ENCODE results near the gene NLRP5.
"Not testable (repeated sequence)": the region's sequence is repeated elsewhere in the genome, so short reads cannot be mapped to it uniquely, and the experiment has no call there.

The NLRP5 gene

DNA sequence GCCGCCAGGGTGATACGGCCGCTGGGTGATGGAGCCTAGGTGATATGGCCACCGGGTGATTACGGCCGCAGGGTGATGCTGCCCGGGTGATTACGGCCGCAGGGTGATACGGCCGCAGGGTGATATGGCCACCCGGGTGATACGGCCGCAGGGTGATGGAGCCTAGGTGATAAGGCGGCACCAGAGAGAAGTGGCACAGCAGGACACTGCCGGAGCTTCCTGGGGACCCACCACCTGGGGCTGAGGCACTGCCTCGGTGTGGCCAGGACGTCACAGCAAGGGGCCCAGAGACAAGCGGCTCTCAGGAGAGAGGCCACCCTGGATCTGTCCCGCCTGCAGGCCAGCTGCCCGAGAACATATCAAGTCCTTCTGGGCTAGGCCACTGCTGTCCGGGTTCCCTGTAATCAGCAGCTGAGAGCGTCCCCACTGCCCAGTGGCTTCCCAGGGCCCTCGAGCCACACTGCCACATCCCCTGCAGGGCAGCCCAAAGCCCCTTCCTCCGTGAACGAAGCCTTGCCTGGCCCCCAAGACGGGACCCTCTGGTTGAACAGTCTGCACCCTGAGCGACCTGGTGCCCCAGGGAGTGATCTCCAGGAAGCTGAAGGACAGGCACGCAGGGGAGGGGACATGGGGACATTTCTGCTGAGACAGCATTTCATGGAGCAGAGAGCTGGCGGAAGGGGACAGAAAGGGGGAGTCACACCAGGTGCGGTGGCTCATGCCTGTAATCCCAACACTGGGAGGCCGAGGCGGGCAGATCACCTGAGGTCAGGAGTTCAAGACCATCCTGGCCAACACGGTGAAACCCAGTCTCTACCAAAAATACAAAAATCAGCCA, 112.4 kb downstream of the NLRP5 start:
- no peak for DNase-seq

DNA sequence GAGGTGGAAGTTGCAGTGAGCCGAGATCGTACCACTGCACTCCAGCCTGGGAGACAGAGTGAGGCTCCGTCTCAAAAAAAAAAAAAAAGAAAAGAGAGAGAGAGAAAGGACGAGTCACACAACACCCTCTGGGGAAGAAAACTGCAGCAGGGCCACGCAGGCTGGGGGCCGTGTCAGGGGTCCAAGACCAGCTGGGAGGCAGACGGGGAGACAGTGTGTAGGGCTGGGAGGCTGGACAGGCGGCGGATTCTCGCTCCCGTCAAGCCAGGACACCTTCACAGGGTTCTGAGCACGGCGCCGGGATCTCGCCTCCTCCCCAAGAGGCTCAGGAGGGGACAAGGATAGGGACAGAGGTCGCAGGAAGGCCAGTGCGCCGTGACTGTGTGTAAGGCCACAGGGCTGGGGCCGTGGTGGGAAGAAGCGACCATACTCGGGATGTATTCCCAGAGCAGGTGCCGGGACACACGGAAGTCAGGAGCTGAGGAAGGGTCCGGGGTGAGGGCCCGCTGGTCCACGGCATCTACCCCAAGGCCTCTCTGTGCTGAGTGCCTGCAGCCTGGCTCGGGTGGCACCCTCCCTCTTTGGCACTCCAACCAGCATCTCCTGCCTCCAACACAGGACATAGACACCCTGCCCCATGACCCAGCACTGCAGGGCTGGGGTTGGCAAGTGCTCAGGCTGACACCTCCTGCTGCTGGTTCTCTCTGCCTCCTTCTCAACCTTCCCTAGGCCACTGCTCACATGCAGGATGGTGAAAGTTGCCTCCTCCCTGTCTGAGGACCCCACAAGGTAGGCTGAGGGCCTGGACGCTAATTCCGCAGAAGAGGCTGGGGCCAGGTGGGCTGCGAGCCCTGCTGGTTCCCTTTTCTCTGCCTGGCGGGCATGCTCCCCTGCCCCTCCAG, 113.3 kb downstream of the NLRP5 start:
- DNase-seq: no peak

DNA sequence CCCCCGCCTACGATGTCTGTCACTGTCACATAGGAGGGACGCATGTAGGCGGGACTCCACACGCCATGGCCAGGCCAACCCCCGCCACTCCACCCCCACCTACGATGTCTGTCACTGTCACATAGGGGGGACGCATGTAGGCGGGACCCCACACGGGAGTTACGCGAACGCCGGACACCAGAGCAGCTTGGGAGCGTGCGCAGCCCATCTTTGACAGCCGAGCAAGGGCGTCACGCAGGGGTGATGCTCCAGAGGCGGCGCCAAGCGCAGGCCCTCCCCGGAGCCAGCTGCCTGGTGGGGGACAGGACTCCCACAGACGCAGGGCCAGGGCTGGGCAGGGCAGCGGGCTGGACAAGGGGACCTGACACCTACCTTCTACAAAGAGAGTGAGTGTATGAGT, 114.5 kb downstream of the NLRP5 start:
- DNase-seq: no peak

DNA sequence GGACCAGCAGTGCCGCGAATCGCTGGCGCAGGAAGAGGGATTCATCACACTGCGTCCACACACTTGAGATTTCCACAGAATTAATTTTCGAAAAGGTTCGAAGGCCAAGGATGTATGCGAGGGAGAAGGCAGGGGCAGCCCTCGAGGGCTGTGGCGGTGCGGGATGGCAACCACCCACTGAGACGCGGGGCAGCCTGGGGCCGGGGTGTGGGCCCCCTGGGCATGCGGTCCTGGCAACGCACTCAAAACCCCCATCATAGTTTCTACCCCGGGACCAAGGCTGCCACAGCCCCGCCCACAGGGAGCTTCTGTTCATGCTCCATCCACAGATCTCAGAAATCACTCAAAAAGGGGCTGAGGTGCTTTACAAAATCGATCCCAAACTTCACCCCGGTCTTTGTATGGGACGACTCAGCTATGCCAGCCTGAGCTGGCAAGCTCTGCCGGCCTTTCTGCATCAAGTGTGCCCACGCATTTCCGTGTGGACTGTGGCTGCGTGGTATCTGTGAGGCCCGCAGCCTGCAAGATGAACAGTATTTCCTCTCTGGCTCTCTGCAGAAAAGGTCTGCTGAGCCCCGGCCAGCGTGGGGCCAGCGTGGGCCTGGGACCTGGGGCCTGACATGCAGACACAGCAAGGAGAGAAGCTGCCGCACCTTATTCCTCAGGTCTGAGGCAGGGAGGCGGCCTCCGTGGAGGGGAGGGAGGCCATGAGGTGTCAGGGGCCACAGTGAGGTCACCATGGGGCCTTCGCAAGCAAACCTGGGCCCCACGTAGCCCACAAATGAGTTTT, 115.4 kb downstream of the NLRP5 start:
- no peak for DNase-seq

DNA sequence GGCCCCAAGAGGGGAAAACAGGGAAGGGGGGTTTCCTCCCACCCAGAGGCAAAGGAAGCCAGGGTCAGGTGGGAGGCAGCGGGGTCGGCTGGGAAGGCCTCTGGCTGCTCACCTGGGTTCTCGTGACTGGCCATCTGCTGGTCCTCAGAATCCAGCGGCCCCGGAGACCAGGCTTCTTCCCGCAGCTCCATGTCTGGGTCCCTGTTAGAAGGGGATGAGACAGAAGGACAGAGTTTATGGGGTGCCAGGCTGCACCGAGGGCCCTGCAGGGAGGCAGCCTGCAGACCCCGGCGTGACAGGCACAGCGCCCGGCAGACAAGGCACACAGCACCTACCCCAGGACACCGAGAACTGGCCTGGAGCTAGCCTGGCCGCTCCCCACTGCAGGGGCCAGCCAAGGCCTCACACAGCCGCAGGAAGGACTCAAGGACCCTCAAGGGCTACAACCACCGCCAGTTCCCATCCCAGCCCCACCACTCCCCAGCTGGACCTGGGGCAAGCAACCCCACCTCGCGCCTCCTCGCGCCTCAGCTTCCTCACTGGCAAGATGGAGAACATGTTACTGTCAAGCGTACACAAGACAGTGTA, 116.5 kb downstream of the NLRP5 start:
- no peak for DNase-seq

DNA sequence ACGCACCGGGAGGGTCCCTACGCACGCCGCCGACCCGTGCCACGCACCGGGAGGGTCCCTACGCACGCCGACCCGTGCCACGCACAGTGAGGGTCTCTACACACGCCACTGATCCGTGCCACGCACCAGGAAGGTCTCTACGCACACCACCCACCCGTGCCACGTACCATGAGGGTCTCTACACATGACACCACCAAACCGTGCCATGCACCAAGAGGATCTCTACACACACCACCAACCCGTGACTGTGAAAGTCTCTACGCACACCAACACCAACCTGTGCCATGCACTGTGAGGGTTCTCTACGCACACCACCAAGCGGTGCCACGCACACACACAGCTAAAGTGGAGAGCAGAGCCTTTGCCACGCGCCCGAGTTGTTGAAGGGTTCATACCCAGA, 117.8 kb downstream of the NLRP5 start:
- DNase-seq: no peak

DNA sequence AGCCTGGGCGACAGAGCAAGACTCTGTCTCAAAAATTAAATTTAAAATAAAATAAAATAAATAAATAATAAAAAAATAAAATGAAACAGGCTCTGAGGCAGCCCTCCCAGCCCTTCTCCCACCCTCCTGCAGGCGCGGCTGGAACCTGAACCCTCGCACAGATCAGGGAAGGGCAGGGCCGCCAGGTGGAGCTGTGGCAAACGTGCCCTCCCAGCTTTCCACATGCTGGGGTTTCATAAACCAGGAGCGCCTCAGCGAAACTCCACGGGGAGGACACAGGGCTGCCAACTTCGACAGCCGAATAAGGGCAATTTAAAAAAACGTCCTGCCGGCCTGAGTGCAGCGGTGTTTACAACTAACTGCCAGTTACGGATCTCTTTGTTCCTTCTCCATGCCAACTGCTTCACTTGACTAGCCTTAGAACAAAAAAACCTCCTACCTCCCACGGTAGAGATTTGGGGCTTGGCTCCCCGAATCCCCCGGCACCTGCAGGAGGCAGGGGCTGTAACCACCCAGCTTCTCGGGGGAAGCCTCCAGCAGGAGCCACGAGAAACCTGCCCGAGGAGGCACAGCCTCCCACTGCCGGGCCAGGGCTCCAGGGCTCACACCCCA, 118.6 kb downstream of the NLRP5 start:
- DNase-seq: peak in 11 of 14 donors; percentile 4 to 51 (median 24)

DNA sequence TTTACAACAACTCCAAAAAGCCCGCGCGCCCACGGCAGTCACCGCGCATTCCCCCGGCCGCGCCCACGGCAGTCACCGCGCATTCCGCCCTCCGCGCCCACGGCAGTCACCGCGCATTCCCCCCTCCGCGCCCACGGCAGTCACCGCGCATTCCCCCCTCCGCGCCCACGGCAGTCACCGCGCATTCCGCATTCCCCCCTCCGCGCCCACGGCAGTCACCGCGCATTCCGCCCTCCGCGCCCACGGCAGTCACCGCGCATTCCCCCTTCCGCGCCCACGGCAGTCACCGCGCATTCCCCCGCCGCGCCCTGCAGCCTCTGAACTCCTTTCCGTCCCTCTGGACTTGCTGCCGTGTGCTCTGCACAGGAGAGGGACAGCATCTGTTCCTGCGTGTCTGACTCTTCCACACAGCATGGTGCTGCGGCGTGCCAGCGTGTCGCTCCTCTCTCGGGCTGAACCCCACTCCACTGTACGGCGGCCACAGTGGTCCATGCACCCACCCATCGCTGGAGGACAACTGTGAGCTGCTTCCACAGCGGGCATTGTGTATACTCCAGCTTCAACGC, 119.3 kb downstream of the NLRP5 start:
- not testable (repeated sequence) for DNase-seq

DNA sequence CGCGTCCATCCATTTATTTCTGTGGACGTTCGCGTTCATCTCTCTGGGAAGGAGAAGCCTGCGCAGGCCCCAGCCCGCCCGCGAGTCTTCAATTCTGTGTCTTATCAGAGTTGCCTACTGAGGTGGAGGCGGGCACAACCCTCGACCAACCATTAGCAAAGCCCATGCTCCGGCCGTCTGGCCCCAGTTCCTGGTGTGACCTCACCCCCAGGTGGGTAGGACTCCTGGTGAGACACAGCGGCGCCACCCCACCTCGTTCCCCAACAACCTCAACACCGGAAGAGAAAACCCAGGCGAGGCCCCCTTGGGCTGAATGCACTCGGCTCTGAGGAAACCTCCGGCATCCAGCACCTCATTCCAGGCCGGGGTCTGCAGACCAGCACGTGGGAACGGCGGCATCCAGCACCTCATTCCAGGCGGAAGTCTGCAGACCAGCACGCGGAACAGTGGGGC, 119.8 kb downstream of the NLRP5 start:
- DNase-seq: no peak

DNA sequence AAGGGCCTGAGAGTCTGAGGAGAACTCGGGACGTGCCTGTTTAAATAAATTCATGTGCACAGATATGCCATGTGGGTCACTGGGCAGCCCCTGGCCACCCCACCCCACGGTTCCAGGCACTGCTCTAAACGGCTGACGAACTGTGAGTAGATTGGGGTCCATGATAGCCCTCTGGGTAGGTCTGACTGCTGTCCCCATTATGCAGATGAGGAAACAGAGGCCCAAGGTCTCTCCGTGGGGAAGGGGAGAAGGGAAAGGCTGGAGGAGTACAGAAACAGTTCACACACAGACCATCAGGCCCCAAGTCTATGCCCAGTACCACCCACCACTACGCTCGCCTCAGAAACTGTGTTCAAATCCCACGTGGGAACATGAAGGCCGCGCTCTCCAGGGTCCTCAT, 120.4 kb downstream of the NLRP5 start:
- DNase-seq: no peak

DNA sequence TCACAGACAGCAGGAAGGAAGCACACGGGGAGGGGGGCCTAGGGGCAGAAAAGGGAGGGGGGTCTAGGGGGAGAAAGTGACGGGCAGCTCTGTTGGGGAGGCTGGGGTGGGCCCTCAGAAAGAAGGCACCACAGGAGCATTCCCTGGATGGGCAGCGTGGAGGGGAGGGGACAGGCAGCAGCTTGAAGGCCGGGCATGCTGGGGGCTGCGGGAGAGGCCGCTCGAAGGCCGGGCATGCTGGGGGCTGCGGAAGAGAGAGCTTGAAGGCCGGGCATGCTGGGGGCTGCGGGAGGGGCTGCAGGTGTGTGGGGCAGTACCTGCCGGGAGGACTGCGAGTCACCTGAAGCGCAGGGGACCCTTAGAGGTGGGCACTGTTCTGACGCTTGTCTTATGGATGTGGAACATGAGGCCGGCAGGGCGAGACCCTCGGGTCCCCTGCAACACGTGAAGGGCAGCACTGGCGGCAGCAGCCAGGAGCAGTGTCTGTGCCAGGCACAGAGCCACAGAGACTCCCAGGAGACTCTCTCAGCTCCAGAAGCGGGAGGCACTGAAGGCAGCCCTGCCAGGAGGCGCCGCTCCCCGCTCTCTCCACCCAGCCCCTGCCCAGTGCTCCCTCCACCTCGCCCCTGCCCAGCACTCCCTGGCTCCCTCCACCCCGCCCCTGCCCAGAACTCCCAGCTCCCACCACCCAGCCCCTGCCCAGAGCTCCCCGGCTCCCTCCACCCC, 121.2 kb downstream of the NLRP5 start:
- peak in 4 of 14 donors; percentile 5 to 29 (median 18) for DNase-seq

DNA sequence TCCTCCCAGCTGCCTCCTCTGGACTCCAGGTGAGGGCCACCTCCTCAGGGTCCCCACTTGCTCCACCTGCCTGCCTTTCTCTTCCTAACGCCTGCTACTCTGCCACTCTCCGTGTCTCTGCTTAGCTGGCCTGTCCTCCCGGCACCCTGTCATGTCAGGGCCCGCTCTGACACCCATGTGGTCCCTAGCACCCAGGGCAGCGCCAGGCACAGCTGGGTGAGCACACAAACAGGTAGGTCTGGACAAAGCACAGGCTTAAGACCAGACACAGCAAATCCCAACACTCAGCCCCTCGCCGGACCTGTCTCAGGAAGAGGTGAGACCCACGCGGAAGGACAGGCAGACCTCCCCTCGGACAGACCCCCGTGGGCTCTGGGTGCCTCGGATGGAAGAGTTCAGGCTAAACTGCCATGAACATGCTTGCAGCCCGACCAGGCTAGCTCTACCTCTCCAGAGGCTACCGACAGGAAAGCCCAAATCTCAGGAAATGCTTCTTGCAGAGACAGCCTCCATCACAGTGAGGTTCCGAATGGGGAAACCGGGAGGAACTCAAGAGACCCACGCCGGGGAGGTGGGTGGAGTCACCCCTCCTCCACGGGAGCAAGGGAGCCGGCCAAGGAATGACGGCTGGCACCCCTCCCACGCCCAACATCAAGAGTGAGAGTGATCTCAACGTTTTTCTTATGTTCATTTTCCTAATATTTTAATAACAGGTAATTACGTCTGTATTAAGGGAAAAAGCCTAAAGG, 122.0 kb downstream of the NLRP5 start:
- no peak for DNase-seq

DNA sequence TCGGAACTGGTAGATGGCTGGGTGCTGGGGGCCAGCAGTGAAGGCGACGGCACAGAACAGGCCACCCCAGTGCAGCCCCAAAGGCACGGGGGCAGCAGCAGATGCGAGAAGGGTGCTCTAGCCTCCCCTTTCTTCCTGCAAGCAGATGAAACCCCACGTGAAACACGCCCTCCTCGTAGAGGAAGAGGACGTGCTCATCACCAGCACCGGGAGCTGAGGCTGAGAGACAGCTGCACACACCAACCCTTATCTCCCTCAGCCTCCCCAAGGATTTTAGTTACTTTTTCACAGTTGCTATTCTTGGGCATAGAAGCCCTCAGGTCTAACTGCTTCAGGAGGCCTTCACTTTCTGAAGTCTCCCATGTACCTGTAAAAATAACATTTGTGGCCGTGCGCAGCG, 122.7 kb downstream of the NLRP5 start:
- no peak for DNase-seq

DNA sequence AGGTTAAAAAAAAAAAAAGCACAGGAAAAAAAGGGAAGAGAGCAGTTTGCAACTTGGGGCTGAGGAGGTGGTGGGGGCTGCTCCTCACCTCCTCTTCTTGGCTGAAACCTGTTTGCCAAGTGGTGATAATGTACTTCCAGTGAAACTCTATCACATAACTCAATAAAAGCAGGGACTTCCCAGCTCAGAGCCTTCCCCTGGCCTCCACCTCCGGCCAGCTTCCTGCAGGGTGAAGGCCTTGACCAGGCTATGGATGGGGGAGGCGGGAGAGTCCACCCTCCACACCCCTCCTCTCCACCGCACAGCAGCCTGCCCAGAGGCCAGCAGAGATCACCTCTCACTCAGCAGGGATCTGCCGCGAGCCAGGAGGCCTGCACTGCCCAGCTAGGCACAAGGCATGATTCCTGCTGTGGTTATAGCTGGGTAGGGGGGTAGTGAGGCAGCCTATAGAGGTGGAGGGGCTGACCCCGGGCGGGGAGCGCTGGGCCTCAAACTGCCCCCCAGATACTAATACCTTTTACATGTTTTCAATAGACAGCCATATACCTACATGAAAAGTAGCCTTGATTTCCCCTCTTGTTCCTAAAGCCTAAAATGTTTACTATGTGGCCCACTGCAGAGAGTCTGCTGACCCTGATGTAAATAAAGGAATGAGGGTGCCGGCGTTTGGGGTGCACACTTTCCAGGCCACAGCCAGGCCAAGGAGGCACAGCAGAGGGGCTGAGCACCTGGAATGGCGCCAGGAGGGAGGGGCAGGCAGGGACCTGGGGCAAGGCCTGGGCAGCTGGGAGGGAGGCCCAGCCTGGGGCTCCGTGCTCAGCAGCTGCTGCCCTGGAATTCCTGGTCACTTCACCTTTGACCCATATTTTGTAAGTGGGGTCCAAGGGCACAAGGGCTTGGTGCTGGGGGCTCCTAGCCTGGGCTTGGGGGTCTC, 124.2 kb downstream of the NLRP5 start:
- no peak for DNase-seq

Measured in C1 segment of cervical spinal cord (tissue), 14 donors.